Endothelial cell of umbilical vein (primary cell): ENCODE measurements around the gene H2AZ1. TPM values are rescaled to one million over a fixed set of nuclear protein-coding genes. Genes with fewer than 3 reads are reported as not detected.

Experiments
- BruUV-seq: library from RNA; stranded (reverse); fragments of 400-500 nt; replicated peaks from 2 replicates; lab custom pipeline; 2021; lab: Mats Ljungman, UMichigan
- CTCF ChIA-PET: fragments of 300-600, 350-600 bp; sonication (Branson Sonifier 250); formaldehyde crosslinking; loops from one replicate; lab custom pipeline; 2021; ENCODE audit warnings: antibody characterized with exemption, inconsistent platforms; lab: Charles Lee
- POLR2A ChIA-PET: fragments of 300-600, 350-600 bp; sonication (Branson Sonifier 250); formaldehyde crosslinking; loops from one replicate; lab custom pipeline; 2021; ENCODE audit warnings: antibody characterized with exemption, inconsistent platforms; lab: Charles Lee
- DNase-seq: peaks from one replicate; pipeline ENCODE4 v3.0.0-alpha.2; 2011; ENCODE audit warnings: low read depth, low spot score
- FAIRE-seq: peaks from 2 replicates; lab custom pipeline; 2011; peaks lifted over from hg19 to GRCh38; lab: Jason Lieb, UNC
- H2AFZ ChIP-seq: 2 replicates; pipeline ENCODE4 v1.6.0; 2012; ENCODE audit warnings: low read depth, low read length, control low read depth, inconsistent platforms
- H3K27ac ChIP-seq: 2 replicates; pipeline ENCODE4 v1.5.1; 2011; ENCODE audit warnings: low read depth, mild to moderate bottlenecking, control low read depth, low read length, moderate library complexity; ENCODE audit not compliant: insufficient read depth
- H3K27me3 ChIP-seq, 2 experiments: 2 replicates each; pipeline versions ENCODE4 v1.6.0 to v1.6.1; 2011; ENCODE audit warnings: low read length in 2 of 2, mixed read lengths in 1 of 2; ENCODE audit not compliant: control insufficient read depth in 2 of 2, insufficient read depth in 2 of 2
- H3K36me3 ChIP-seq, 2 experiments: 2 replicates in 1 of 2; 3 replicates in 1 of 2; pipeline ENCODE4 v1.5.1; 2011; ENCODE audit warnings: low read length in 2 of 2, mild to moderate bottlenecking in 1 of 2, moderate library complexity in 1 of 2; ENCODE audit not compliant: control insufficient read depth in 2 of 2, insufficient read depth in 2 of 2; ENCODE audit errors: extremely low read depth in 1 of 2
- H3K4me1 ChIP-seq: 3 replicates; pipeline ENCODE4 v1.5.1; 2011; ENCODE audit warnings: mild to moderate bottlenecking, low read length; ENCODE audit not compliant: control insufficient read depth, insufficient read depth; ENCODE audit errors: extremely low read depth
- H3K4me2 ChIP-seq: 2 replicates; pipeline ENCODE4 v1.6.1; 2011; ENCODE audit warnings: low read length, control low read depth, mixed read lengths; ENCODE audit not compliant: insufficient read depth
- H3K4me3 ChIP-seq, 3 experiments: fragments of 200-600 bp in 1 of 3; sonication (generic), shearing (Covaris generic) in 1 of 3; replicated peaks in 1 of 3; 2 replicates each; pipeline ENCODE4 v1.5.1; 2011 to 2016; ENCODE audit warnings: control low read depth in 3 of 3, low read length in 3 of 3, mild to moderate bottlenecking in 2 of 3, inconsistent platforms in 1 of 3, low read depth in 1 of 3, moderate library complexity in 1 of 3; ENCODE audit not compliant: insufficient read depth in 1 of 3
- H3K79me2 ChIP-seq: 2 replicates; pipeline ENCODE4 v1.6.0; 2012; ENCODE audit warnings: low read length, inconsistent platforms; ENCODE audit not compliant: control insufficient read depth, insufficient read depth
- H3K9ac ChIP-seq: replicated peaks from 2 replicates; pipeline ENCODE3; 2011; ENCODE audit warnings: low read length, control low read depth; ENCODE audit not compliant: insufficient read depth; ENCODE audit errors: extremely low read depth
- H3K9me1 ChIP-seq: replicated peaks from 3 replicates; pipeline ENCODE4 v1.6.0; 2011; ENCODE audit warnings: mild to moderate bottlenecking, low read length; ENCODE audit not compliant: control insufficient read depth, insufficient read depth; ENCODE audit errors: extremely low read depth
- H3K9me3 ChIP-seq: replicated peaks from 2 replicates; pipeline ENCODE4 v1.5.1; 2012; ENCODE audit warnings: low read length, inconsistent platforms; ENCODE audit not compliant: control insufficient read depth, insufficient read depth
- H4K20me1 ChIP-seq: replicated peaks from 2 replicates; pipeline ENCODE3; 2011; ENCODE audit warnings: mild to moderate bottlenecking, low read length; ENCODE audit not compliant: control insufficient read depth, insufficient read depth; ENCODE audit errors: extremely low read depth
- EZH2 ChIP-seq: IDR thresholded peaks from 2 replicates; pipeline ENCODE4 v1.6.1; 2012; ENCODE audit warnings: borderline replicate concordance, low read depth, mild to moderate bottlenecking, moderate library complexity, low read length, inconsistent platforms; ENCODE audit not compliant: severe bottlenecking
- FOS ChIP-seq: IDR thresholded peaks from 2 replicates; pipeline ENCODE4 v1.6.1; 2011; ENCODE audit warnings: mild to moderate bottlenecking, low read length, moderate library complexity, borderline replicate concordance; ENCODE audit not compliant: insufficient read depth
- GATA2 ChIP-seq: IDR thresholded peaks from 2 replicates; pipeline ENCODE4 v1.7.0; 2011; ENCODE audit warnings: low read depth, mild to moderate bottlenecking, moderate library complexity, mixed read lengths, low read length; ENCODE audit not compliant: insufficient read length, insufficient read depth
- JUN ChIP-seq: IDR thresholded peaks from 2 replicates; pipeline ENCODE4 v1.6.1; 2011; ENCODE audit warnings: borderline replicate concordance, low read depth; ENCODE audit not compliant: insufficient read length, insufficient read depth
- MYC ChIP-seq: IDR thresholded peaks from one replicate; pipeline ENCODE4 v1.6.1; 2011; ENCODE audit warnings: mild to moderate bottlenecking, low read depth, low read length
- POLR2A ChIP-seq: IDR thresholded peaks from 2 replicates; pipeline ENCODE4 v1.6.1; 2012; ENCODE audit warnings: low read depth, mild to moderate bottlenecking, control low read depth, low read length
- POLR2AphosphoS5 ChIP-seq: IDR thresholded peaks from 2 replicates; pipeline ENCODE4 v1.6.1; 2012; ENCODE audit warnings: low read depth, mild to moderate bottlenecking, control low read depth, low read length, moderate library complexity; ENCODE audit not compliant: insufficient read depth
- dilution Hi-C: fragments of 300-500 bp; cut with MboI; formaldehyde crosslinking; loops from one replicate; pipeline ENCODE4 v1.15.0; 2019; ENCODE audit warnings: low sequenced_read_pairs; ENCODE audit not compliant: extremely low pct_ligation_motif_present
- intact Hi-C: fragments of 100-400 bp; cut with micrococcal nuclease; formaldehyde crosslinking; loops from one replicate; pipeline ENCODE4 v1.10.0; 2022
- polyA plus RNA-seq, 4 experiments: library from polyadenylated mRNA; depleted of rRNA in 3 of 4; stranded (reverse) in 3 of 4; unstranded in 1 of 4; fragments of >200 nt; gene quantifications; 2 replicates each; pipeline versions ENCODE4 v1.2.1 to v1.2.3, GENCODE V29; 2011 to 2012; ENCODE audit warnings: missing spikeins in 1 of 4
- total RNA-seq: library from RNA; stranded (reverse); gene quantifications from 2 replicates; pipeline ENCODE4 v1.2.3, GENCODE V29; 2021
- TF ChIP-seq, protein P1 (sequence below), 2 donors: IDR thresholded peaks; 1 replicate in 1 of 2; 2 replicates in 1 of 2; pipeline ENCODE4 v1.5.1; 2011; ENCODE audit warnings: low read length in 2 of 2, mild to moderate bottlenecking in 2 of 2, moderate library complexity in 2 of 2, control low read depth in 1 of 2, inconsistent platforms in 1 of 2, low read depth in 1 of 2; ENCODE audit not compliant: insufficient read depth in 1 of 2; ENCODE audit errors: extremely low read depth in 1 of 2
- TF ChIP-seq, protein P2 (sequence below): IDR thresholded peaks from 2 replicates; pipeline ENCODE4 v1.6.1; 2011; ENCODE audit not compliant: insufficient read depth, insufficient read length

Gene H2AZ1
- total and polyA plus RNA-seq, 2 donors (not counting 3 experiments of a cell fraction or from before 2014, with no cell fraction given): 682 to 715 TPM

DNA sequence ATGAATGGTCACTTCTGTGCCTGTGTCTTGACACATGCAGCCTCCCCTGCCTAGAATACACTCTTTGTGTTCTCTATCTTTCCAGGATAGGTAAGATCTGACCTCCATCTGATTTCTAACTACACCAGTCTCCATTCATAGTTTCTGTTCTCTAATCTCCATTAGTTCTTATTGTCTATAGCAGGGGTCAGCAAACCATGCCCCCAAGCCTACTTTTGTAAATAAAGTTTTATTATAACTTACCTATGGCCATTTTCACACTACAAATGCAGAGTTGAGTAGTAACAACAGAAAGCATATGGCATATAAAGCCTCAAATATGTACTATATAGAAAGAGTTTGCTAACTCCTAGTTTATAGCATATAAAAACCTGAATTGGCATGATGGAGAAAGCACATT is 37.6 kb upstream of the H2AZ1 start:
- FAIRE-seq (no peak), DNase-seq (no peak)
- Histone ChIP-seq H3K79me2 (no peaks in the 10 kb centered on the region), H3K27me3 (no peaks in the 10 kb centered on the region), H3K4me1 (no peaks in the 10 kb centered on the region), H4K20me1 (no peaks in the 10 kb centered on the region), H3K9ac (no peak overlapping the region), H3K4me3 (no peak overlapping the region), H3K4me2 (no peak overlapping the region), H2AFZ (no peak overlapping the region), H3K9me3 (no peaks in the 10 kb centered on the region), H3K9me1 (no peaks in the 10 kb centered on the region), H3K27ac (no peak overlapping the region), H3K36me3 (no peaks in the 10 kb centered on the region)
- dilution Hi-C loops: no loop called here
- ChIA-PET POLR2A (no interaction called here), CTCF (no interaction called here)
- TF ChIP-seq JUN (no peak), POLR2AphosphoS5 (no peak)
- TF ChIP-seq, protein P1, sequence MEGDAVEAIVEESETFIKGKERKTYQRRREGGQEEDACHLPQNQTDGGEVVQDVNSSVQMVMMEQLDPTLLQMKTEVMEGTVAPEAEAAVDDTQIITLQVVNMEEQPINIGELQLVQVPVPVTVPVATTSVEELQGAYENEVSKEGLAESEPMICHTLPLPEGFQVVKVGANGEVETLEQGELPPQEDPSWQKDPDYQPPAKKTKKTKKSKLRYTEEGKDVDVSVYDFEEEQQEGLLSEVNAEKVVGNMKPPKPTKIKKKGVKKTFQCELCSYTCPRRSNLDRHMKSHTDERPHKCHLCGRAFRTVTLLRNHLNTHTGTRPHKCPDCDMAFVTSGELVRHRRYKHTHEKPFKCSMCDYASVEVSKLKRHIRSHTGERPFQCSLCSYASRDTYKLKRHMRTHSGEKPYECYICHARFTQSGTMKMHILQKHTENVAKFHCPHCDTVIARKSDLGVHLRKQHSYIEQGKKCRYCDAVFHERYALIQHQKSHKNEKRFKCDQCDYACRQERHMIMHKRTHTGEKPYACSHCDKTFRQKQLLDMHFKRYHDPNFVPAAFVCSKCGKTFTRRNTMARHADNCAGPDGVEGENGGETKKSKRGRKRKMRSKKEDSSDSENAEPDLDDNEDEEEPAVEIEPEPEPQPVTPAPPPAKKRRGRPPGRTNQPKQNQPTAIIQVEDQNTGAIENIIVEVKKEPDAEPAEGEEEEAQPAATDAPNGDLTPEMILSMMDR (IDR thresholded peaks at IDR 0.05; ENCODE audit: extremely low read depth in 1 of 2, insufficient read depth in 1 of 2, low read depth in 1 of 2, low read length in 2 of 2): no peak
- intact Hi-C loops: no loop called here
- BruUV-seq: no TSS peak

DNA sequence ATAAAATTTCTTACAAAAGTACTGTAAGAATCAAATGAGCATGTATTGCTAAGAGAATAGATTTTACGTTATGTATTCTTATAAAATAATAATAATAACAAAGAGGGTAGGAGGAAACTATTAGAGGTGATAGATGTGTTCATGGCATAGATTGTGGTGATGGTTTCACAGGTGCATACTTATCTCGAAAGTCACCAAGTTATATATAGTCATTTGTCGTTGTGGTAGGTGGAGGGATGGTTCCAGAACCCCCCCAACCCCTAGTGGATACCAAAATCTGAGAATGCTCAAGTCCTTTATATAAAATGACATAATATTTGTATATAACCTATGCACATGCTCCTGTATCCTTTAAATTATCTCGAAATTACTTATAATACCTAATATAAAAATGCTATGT is 36.7 kb upstream of the H2AZ1 start:
- H3K27ac ChIP-seq: no peak overlapping the region
- H3K9me1 ChIP-seq: no peaks in the 10 kb centered on the region
- no peaks in the 10 kb centered on the region for H4K20me1 ChIP-seq
- ChIA-PET POLR2A (no interaction called here), CTCF (no interaction called here)
- FAIRE-seq (no peak), DNase-seq (no peak)
- dilution Hi-C loops: no loop called here
- no peaks in the 10 kb centered on the region for H3K9me3 ChIP-seq
- no peaks in the 10 kb centered on the region for H3K36me3 ChIP-seq
- no peak overlapping the region for H3K4me3 ChIP-seq
- TF ChIP-seq POLR2AphosphoS5 (no peak), JUN (no peak), GATA2 (no peak), FOS (no peak), POLR2A (no peak), EZH2 (no peak), MYC (no peak)
- TF ChIP-seq, protein P2, sequence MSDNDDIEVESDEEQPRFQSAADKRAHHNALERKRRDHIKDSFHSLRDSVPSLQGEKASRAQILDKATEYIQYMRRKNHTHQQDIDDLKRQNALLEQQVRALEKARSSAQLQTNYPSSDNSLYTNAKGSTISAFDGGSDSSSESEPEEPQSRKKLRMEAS: no peak
- TF ChIP-seq, protein P1 (IDR thresholded peaks at IDR 0.05; ENCODE audit: extremely low read depth in 1 of 2, insufficient read depth in 1 of 2, low read depth in 1 of 2, low read length in 2 of 2): no peak
- H3K9ac ChIP-seq: no peak overlapping the region
- no peak overlapping the region for H3K4me2 ChIP-seq
- no peaks in the 10 kb centered on the region for H3K4me1 ChIP-seq
- no peak overlapping the region for H2AFZ ChIP-seq
- intact Hi-C loops: no loop called here
- H3K27me3 ChIP-seq: no peaks in the 10 kb centered on the region
- H3K79me2 ChIP-seq: no peaks in the 10 kb centered on the region
- no TSS peak for BruUV-seq
